Liver (tissue), 9 donors: ENCODE results near the gene RIPOR1. TPM values are rescaled to one million over a fixed set of nuclear protein-coding genes. Genes with fewer than 3 reads are reported as not detected.

Experiments
- DNase-seq: peaks from one replicate; pipeline ENCODE4 v3.0.0-alpha.2; 2017; ENCODE audit warnings: low spot score
- H3K27ac ChIP-seq, 2 donors: one replicate each; pipeline ENCODE4 v1.7.0; 2013; ENCODE audit warnings: inconsistent platforms in 2 of 2, low read length in 2 of 2, control low read depth in 1 of 2, low read depth in 1 of 2, mild to moderate bottlenecking in 1 of 2
- H3K27me3 ChIP-seq, 4 donors: one replicate each; pipeline versions ENCODE4 v1.6.1 to v1.7.0; 2013; ENCODE audit warnings: low read length in 3 of 4, inconsistent platforms in 1 of 4, mild to moderate bottlenecking in 1 of 4, moderate library complexity in 1 of 4; ENCODE audit not compliant: control insufficient read depth in 4 of 4, insufficient read depth in 4 of 4
- H3K36me3 ChIP-seq, 4 donors: one replicate each; pipeline versions ENCODE4 v1.6.1 to v1.7.0; 2013; ENCODE audit warnings: low read length in 3 of 4, mild to moderate bottlenecking in 3 of 4, low read depth in 1 of 4, moderate library complexity in 1 of 4; ENCODE audit not compliant: control insufficient read depth in 4 of 4, insufficient read depth in 3 of 4
- H3K4me1 ChIP-seq, 4 donors: one replicate each; pipeline versions ENCODE4 v1.6.1 to v1.7.0; 2013; ENCODE audit warnings: low read length in 3 of 4, mild to moderate bottlenecking in 3 of 4, moderate library complexity in 1 of 4; ENCODE audit not compliant: control insufficient read depth in 4 of 4, insufficient read depth in 4 of 4
- H3K4me3 ChIP-seq, 3 donors: one replicate each; pipeline versions ENCODE4 v1.6.1 to v1.7.0; 2013; ENCODE audit warnings: low read length in 3 of 3, control low read depth in 1 of 3, low read depth in 1 of 3, mild to moderate bottlenecking in 1 of 3
- H3K9ac ChIP-seq, 2 donors: one replicate each; pipeline ENCODE4 v1.7.0; 2013; ENCODE audit warnings: low read length in 2 of 2, mild to moderate bottlenecking in 2 of 2, moderate library complexity in 2 of 2, control low read depth in 1 of 2, low read depth in 1 of 2
- H3K9me3 ChIP-seq, 4 donors: one replicate each; pipeline versions ENCODE4 v1.6.1 to v1.7.0; 2013; ENCODE audit warnings: low read length in 3 of 4; ENCODE audit not compliant: control insufficient read depth in 4 of 4
- EGR1 ChIP-seq, 2 donors: IDR thresholded peaks; 2 replicates each; pipeline ENCODE4 v1.6.1; 2016 to 2018; ENCODE audit warnings: antibody characterized with exemption in 2 of 2, low read depth in 2 of 2
- FOXA1 ChIP-seq: IDR thresholded peaks from 2 replicates; pipeline ENCODE4 v1.6.1; 2016; ENCODE audit warnings: antibody characterized with exemption
- FOXA2 ChIP-seq: IDR thresholded peaks from 2 replicates; pipeline ENCODE4 v1.6.1; 2016; ENCODE audit warnings: antibody characterized with exemption
- GABPA ChIP-seq, 2 donors: IDR thresholded peaks in 1 of 2; conservative IDR thresholded peaks in 1 of 2; 2 replicates each; pipeline ENCODE4 v1.6.1; 2016; ENCODE audit warnings: antibody characterized with exemption in 2 of 2, mild to moderate bottlenecking in 1 of 2, moderate library complexity in 1 of 2
- HNF4A ChIP-seq, 2 donors: conservative IDR thresholded peaks; 2 replicates each; pipeline ENCODE4 v1.6.1; 2016; ENCODE audit warnings: antibody characterized with exemption in 2 of 2, mild to moderate bottlenecking in 2 of 2
- HNF4G ChIP-seq: IDR thresholded peaks from 2 replicates; pipeline ENCODE4 v1.6.1; 2016; ENCODE audit warnings: antibody characterized with exemption
- NR2F2 ChIP-seq: IDR thresholded peaks from 2 replicates; pipeline ENCODE4 v1.6.1; 2016; ENCODE audit warnings: antibody characterized with exemption
- RAD21 ChIP-seq, 2 donors: IDR thresholded peaks; 2 replicates each; pipeline ENCODE4 v1.6.1; 2016; ENCODE audit warnings: antibody characterized with exemption in 2 of 2, mild to moderate bottlenecking in 2 of 2
- RXRA ChIP-seq, 2 donors: IDR thresholded peaks; 2 replicates each; pipeline ENCODE4 v1.6.1; 2017 to 2018; ENCODE audit warnings: antibody characterized with exemption in 2 of 2, mild to moderate bottlenecking in 1 of 2
- TAF1 ChIP-seq: conservative IDR thresholded peaks from 2 replicates; pipeline ENCODE4 v1.6.1; 2016; ENCODE audit warnings: antibody characterized with exemption, mild to moderate bottlenecking
- WGBS: extraction: QIAGEN DNeasy Blood & Tissue Kit; methylation state at CpG from one replicate; pipeline ENCODE4 v1.1.7; 2013; 5-methylcytosine and 5-hydroxymethylcytosine counted together
- polyA plus RNA-seq, 2 donors: library from polyadenylated mRNA; stranded (reverse) in 1 of 2; unstranded in 1 of 2; fragments of 200-250 nt in 1 of 2; fragments of >200 nt in 1 of 2; fragmentation: Nextera tagmentation in 1 of 2; extraction: Ambion mirVana in 1 of 2; gene quantifications; one replicate each; pipeline versions ENCODE4 v1.2.1 to v1.2.3, GENCODE V29; 2013 to 2015
- total RNA-seq, 2 donors: library from RNA; depleted of rRNA; stranded (reverse); fragments of >200 nt; gene quantifications; one replicate each; pipeline ENCODE4 v1.2.3, GENCODE V29; 2014
- TF ChIP-seq, protein P1 (sequence below): IDR thresholded peaks from 2 replicates; pipeline ENCODE4 v1.6.1; 2016; ENCODE audit warnings: antibody characterized with exemption, mild to moderate bottlenecking
- TF ChIP-seq, protein P2 (sequence below): IDR thresholded peaks from 2 replicates; pipeline ENCODE4 v1.6.1; 2016; ENCODE audit warnings: antibody characterized with exemption
- TF ChIP-seq, protein P3 (sequence below): IDR thresholded peaks from 2 replicates; pipeline ENCODE4 v1.6.1; 2016; ENCODE audit warnings: antibody characterized with exemption
- TF ChIP-seq, protein P4 (sequence below): fragments of 150-350 bp; IDR thresholded peaks from 2 replicates; pipeline ENCODE4 v1.5.1; 2017; ENCODE audit warnings: improper control_type of control experiment, low read depth, low read length; ENCODE audit not compliant: missing input control
- TF ChIP-seq, protein P5 (sequence below): IDR thresholded peaks from 2 replicates; pipeline ENCODE4 v1.6.1; 2016; ENCODE audit warnings: antibody characterized with exemption
- donor health status: healthy.
- donor health status: healthy.
- donor health status: healthy.
- donor health status: healthy.
- donor health status: healthy.

RIPOR1 gene
- total and polyA plus RNA-seq, 4 donors: 7.6 to 25.2 (median 15.3) TPM

DNA sequence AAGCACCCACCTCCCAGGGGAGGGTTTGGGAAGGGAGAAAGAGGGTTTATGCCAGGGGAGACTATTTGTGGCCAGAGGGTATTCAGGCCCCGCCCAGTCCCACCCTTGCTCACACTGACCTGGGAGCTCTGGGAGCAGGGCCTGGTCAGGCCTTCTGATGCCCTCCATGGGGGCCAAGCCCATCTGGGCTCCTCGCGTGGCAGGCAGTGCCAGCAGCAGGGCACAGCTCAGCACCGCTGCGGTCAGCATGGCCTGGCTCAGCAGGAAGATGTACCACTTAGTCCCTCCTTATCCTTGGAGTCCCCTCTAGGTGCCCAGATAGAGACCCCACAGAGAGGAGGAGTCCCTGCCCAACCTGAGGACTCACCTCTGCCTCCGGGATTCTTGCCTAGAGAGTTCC is 45.5 kb upstream of the RIPOR1 start, which contains the start of gene AGRP (continued):
- TF ChIP-seq, protein P1, sequence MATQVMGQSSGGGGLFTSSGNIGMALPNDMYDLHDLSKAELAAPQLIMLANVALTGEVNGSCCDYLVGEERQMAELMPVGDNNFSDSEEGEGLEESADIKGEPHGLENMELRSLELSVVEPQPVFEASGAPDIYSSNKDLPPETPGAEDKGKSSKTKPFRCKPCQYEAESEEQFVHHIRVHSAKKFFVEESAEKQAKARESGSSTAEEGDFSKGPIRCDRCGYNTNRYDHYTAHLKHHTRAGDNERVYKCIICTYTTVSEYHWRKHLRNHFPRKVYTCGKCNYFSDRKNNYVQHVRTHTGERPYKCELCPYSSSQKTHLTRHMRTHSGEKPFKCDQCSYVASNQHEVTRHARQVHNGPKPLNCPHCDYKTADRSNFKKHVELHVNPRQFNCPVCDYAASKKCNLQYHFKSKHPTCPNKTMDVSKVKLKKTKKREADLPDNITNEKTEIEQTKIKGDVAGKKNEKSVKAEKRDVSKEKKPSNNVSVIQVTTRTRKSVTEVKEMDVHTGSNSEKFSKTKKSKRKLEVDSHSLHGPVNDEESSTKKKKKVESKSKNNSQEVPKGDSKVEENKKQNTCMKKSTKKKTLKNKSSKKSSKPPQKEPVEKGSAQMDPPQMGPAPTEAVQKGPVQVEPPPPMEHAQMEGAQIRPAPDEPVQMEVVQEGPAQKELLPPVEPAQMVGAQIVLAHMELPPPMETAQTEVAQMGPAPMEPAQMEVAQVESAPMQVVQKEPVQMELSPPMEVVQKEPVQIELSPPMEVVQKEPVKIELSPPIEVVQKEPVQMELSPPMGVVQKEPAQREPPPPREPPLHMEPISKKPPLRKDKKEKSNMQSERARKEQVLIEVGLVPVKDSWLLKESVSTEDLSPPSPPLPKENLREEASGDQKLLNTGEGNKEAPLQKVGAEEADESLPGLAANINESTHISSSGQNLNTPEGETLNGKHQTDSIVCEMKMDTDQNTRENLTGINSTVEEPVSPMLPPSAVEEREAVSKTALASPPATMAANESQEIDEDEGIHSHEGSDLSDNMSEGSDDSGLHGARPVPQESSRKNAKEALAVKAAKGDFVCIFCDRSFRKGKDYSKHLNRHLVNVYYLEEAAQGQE: no peak
- TF ChIP-seq FOXA2: no peak

DNA sequence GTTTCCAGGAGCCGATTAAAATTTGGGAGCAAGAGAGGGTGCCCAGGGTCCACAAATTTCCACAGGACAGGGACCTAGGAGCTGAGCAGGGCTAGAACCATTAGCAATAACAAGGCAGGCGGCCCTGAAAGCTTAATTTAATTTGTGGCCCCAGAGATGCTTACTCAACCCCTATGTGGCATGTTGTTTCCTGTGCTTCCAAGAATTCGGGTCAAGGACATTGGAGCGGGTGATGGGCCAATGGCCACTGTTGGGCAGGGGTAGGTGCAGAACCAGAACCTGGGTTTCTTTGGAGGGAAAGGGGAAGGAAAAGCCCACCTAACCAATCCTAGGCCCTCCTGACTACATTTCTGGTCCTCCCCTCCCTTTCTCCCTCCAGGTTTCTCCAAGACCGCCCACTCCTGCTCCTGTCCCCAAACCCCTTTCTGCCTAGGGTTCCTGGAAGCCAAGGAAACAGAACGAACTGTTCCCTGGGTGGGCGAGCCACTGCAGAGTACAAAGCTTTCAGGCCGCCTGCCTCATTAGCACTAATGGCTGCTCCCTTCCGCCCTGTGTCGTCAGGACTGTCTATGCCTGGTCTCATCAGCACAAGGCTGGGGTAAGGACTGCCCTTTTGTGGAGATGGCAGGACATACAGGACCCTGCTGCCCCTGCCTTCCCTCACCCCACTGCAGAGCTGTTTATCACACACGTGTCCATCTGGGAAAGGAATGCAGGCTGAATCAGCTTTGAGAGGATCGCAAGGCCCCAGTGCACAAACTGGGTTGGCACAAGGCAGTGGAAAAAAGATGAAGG is 44.7 kb upstream of the RIPOR1 start:
- no peak overlapping the region for H3K27ac ChIP-seq
- no peaks in the 10 kb centered on the region for H3K9me3 ChIP-seq
- H3K9ac ChIP-seq: no peak overlapping the region
- no peak overlapping the region for H3K4me3 ChIP-seq
- H3K36me3 ChIP-seq: peaks cover 0 to 7% (median 1%) of the 10 kb centered on the region in 4 donors
- WGBS: 91% methylated on average over 12 of the region's 12 CpGs
- DNase-seq: no peak
- no peak for TF ChIP-seq EGR1 (IDR thresholded peaks at IDR 0.05; ENCODE audit: low read depth in 2 of 2)
- no peak for TF ChIP-seq RXRA (IDR thresholded peaks at IDR 0.05)
- no peak for TF ChIP-seq GABPA (IDR thresholded peaks at IDR 0.05 in 1 of 2, conservative IDR thresholded peaks at IDR 0.05 in 1 of 2)
- H3K4me1 ChIP-seq: peaks cover 8 to 43% (median 35%) of the 10 kb centered on the region in 4 donors
- no peaks in the 10 kb centered on the region for H3K27me3 ChIP-seq

DNA sequence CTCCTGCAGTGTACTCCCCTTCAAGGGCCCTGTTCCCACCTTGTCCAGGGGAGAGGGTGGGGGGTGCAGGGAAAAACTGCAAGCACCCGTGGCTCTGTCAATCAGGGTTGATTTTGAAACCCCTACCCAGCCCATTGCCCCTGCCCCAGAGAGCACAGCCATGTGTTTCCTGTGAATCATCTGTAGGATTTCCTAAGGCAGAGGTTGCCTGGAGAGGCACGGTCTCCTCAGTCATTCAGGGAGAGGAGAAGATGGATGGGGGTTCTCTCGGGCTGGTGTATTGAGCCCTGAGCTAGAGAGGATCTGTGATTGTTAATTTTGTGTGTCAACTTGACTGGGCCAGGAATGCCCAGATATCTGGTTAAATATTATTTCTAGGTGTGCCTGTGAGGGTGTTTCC is 41.8 kb upstream of the RIPOR1 start:
- peaks cover 0 to 7% (median 1%) of the 10 kb centered on the region in 4 donors for H3K36me3 ChIP-seq
- no peaks in the 10 kb centered on the region for H3K27me3 ChIP-seq
- no peak for DNase-seq
- 74% methylated on average over 3 of the region's 3 CpGs for WGBS
- H3K4me1 ChIP-seq: peaks cover 2 to 28% (median 26%) of the 10 kb centered on the region in 4 donors
- no peak overlapping the region for H3K4me3 ChIP-seq
- no peak for TF ChIP-seq FOXA2
- TF ChIP-seq TAF1: no peak
- TF ChIP-seq RAD21 (IDR thresholded peaks at IDR 0.05): no peak
- TF ChIP-seq, protein P1: no peak
- TF ChIP-seq HNF4G: no peak
- TF ChIP-seq EGR1 (IDR thresholded peaks at IDR 0.05; ENCODE audit: low read depth in 2 of 2): no peak
- no peak for TF ChIP-seq NR2F2
- TF ChIP-seq, protein P2, sequence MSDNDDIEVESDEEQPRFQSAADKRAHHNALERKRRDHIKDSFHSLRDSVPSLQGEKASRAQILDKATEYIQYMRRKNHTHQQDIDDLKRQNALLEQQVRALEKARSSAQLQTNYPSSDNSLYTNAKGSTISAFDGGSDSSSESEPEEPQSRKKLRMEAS: no peak
- TF ChIP-seq HNF4A (conservative IDR thresholded peaks at IDR 0.05): no peak
- TF ChIP-seq, protein P3, sequence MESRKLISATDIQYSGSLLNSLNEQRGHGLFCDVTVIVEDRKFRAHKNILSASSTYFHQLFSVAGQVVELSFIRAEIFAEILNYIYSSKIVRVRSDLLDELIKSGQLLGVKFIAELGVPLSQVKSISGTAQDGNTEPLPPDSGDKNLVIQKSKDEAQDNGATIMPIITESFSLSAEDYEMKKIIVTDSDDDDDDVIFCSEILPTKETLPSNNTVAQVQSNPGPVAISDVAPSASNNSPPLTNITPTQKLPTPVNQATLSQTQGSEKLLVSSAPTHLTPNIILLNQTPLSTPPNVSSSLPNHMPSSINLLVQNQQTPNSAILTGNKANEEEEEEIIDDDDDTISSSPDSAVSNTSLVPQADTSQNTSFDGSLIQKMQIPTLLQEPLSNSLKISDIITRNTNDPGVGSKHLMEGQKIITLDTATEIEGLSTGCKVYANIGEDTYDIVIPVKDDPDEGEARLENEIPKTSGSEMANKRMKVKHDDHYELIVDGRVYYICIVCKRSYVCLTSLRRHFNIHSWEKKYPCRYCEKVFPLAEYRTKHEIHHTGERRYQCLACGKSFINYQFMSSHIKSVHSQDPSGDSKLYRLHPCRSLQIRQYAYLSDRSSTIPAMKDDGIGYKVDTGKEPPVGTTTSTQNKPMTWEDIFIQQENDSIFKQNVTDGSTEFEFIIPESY: no peak
- TF ChIP-seq, protein P4, sequence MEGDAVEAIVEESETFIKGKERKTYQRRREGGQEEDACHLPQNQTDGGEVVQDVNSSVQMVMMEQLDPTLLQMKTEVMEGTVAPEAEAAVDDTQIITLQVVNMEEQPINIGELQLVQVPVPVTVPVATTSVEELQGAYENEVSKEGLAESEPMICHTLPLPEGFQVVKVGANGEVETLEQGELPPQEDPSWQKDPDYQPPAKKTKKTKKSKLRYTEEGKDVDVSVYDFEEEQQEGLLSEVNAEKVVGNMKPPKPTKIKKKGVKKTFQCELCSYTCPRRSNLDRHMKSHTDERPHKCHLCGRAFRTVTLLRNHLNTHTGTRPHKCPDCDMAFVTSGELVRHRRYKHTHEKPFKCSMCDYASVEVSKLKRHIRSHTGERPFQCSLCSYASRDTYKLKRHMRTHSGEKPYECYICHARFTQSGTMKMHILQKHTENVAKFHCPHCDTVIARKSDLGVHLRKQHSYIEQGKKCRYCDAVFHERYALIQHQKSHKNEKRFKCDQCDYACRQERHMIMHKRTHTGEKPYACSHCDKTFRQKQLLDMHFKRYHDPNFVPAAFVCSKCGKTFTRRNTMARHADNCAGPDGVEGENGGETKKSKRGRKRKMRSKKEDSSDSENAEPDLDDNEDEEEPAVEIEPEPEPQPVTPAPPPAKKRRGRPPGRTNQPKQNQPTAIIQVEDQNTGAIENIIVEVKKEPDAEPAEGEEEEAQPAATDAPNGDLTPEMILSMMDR: no peak
- TF ChIP-seq FOXA1: no peak
- no peak for TF ChIP-seq GABPA (IDR thresholded peaks at IDR 0.05 in 1 of 2, conservative IDR thresholded peaks at IDR 0.05 in 1 of 2)
- TF ChIP-seq, protein P5, sequence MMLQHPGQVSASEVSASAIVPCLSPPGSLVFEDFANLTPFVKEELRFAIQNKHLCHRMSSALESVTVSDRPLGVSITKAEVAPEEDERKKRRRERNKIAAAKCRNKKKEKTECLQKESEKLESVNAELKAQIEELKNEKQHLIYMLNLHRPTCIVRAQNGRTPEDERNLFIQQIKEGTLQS: no peak
- no peaks in the 10 kb centered on the region for H3K9me3 ChIP-seq
- H3K27ac ChIP-seq: peak overlapping the region in 1 of 2 donors; percentile 20
- no peak overlapping the region for H3K9ac ChIP-seq
